ENCODE data around the gene FARP2. TPM values are rescaled to one million over a fixed set of nuclear protein-coding genes. Genes with fewer than 3 reads are reported as not detected.

Gene FARP2
- total RNA-seq, 1 experiment from 2014 or later = 30.4 TPM

- DNase-seq (ENCODE audit: low read depth) = no peak
Observed at GRCh38 chr2:241325257-241325656, 30.8 kb upstream of the FARP2 start.

- DNase-seq (ENCODE audit: low read depth) = no peak
Observed at GRCh38 chr2:241329669-241330615, 26.1 kb upstream of the FARP2 start.

GRCh38 chr2:241330616-241330981 lies 25.5 kb upstream of the FARP2 start:
- DNase-seq (ENCODE audit: low read depth) = no peak

GRCh38 chr2:241334813-241335212 lies 21.3 kb upstream of the FARP2 start:
- no peak for DNase-seq (ENCODE audit: low read depth)

- no peak for DNase-seq (ENCODE audit: low read depth)
Observed at GRCh38 chr2:241339839-241340630, 16.1 kb upstream of the FARP2 start.

GRCh38 chr2:241340631-241341163 lies 15.4 kb upstream of the FARP2 start:
- no peak for DNase-seq (ENCODE audit: low read depth)

GRCh38 chr2:241344925-241345651 lies 11.0 kb upstream of the FARP2 start:
- DNase-seq (ENCODE audit: low read depth) = no peak

- no peak for DNase-seq (ENCODE audit: low read depth)
Observed at GRCh38 chr2:241349941-241350340, 6.1 kb upstream of the FARP2 start.

- no peak for DNase-seq (ENCODE audit: low read depth)
Observed at GRCh38 chr2:241350530-241350877, 5.6 kb upstream of the FARP2 start.

GRCh38 chr2:241350878-241351639 lies 5.0 kb upstream of the FARP2 start:
- DNase-seq (ENCODE audit: low read depth) = no peak

GRCh38 chr2:241351640-241352031 lies 4.4 kb upstream of the FARP2 start:
- no peak for DNase-seq (ENCODE audit: low read depth)

- no peak for DNase-seq (ENCODE audit: low read depth)
Observed at GRCh38 chr2:241352227-241352626, 3.9 kb upstream of the FARP2 start.

GRCh38 chr2:241354668-241355658 lies 1.1 kb upstream of the FARP2 start:
- DNase-seq (ENCODE audit: low read depth) = no peak

GRCh38 chr2:241356871-241357260 lies 781 bp downstream of the FARP2 start:
- DNase-seq (ENCODE audit: low read depth) = no peak

GRCh38 chr2:241357531-241357930 lies 1.4 kb downstream of the FARP2 start:
- no peak for DNase-seq (ENCODE audit: low read depth)

GRCh38 chr2:241358470-241358869 lies 2.4 kb downstream of the FARP2 start:
- DNase-seq (ENCODE audit: low read depth) = no peak

GRCh38 chr2:241359481-241360045 lies 3.5 kb downstream of the FARP2 start:
- no peak for DNase-seq (ENCODE audit: low read depth)

- DNase-seq (ENCODE audit: low read depth) = no peak
Observed at GRCh38 chr2:241363426-241363825, 7.3 kb downstream of the FARP2 start.

- DNase-seq (ENCODE audit: low read depth) = no peak
Observed at GRCh38 chr2:241364781-241365180, 8.7 kb downstream of the FARP2 start.

Data from LHCN-M2 (cell line).